Glutamatergic neuron (in vitro differentiated cells): ENCODE results near the gene COL9A1. TPM values are rescaled to one million over a fixed set of nuclear protein-coding genes. Genes with fewer than 3 reads are reported as not detected.

Experiments used
- DNase-seq: peaks from one replicate; pipeline ENCODE4 v3.0.0; 2022
- H3K27ac Mint-ChIP-seq: one replicate; pipeline ENCODE4 v1.8.0; 2020; ENCODE audit warnings: mild to moderate bottlenecking, mixed read lengths, inconsistent platforms; ENCODE audit not compliant: unreplicated experiment
- H3K27me3 Mint-ChIP-seq: one replicate; pipeline ENCODE4 v1.8.0; 2020; ENCODE audit warnings: mild to moderate bottlenecking, moderate library complexity, mixed read lengths, inconsistent platforms; ENCODE audit not compliant: unreplicated experiment
- H3K36me3 Mint-ChIP-seq: one replicate; pipeline ENCODE4 v1.8.0; 2020; ENCODE audit warnings: mild to moderate bottlenecking, mixed read lengths, inconsistent platforms; ENCODE audit not compliant: unreplicated experiment
- H3K4me1 Mint-ChIP-seq: one replicate; pipeline ENCODE4 v1.8.0; 2020; ENCODE audit warnings: mild to moderate bottlenecking, low read depth, mixed read lengths, inconsistent platforms; ENCODE audit not compliant: unreplicated experiment
- H3K4me3 Mint-ChIP-seq: one replicate; pipeline ENCODE4 v1.8.0; 2020; ENCODE audit warnings: mild to moderate bottlenecking, mixed read lengths, inconsistent platforms; ENCODE audit not compliant: unreplicated experiment
- H3K9me3 Mint-ChIP-seq: one replicate; pipeline ENCODE4 v1.8.0; 2020; ENCODE audit warnings: mild to moderate bottlenecking, moderate library complexity, mixed read lengths, inconsistent platforms; ENCODE audit not compliant: unreplicated experiment
- total RNA-seq: library from RNA; stranded (reverse); fragmentation: NEBNext Ultra II Directional; extraction: Animal tissue kit (Norgen Biotek cat#: 25700); gene quantifications from one replicate; pipeline ENCODE4 v1.2.1, GENCODE V29; 2021; ENCODE audit not compliant: unreplicated experiment
- TF ChIP-seq, protein P1 (sequence below): fragments of 200-600 bp; sonication (generic); IDR thresholded peaks from one replicate; pipeline ENCODE4 v1.5.0; 2021; ENCODE audit not compliant: partially characterized antibody, unreplicated experiment

The COL9A1 gene
- total RNA-seq, 1 donor from 2014 or later: 1.8 TPM

DNA sequence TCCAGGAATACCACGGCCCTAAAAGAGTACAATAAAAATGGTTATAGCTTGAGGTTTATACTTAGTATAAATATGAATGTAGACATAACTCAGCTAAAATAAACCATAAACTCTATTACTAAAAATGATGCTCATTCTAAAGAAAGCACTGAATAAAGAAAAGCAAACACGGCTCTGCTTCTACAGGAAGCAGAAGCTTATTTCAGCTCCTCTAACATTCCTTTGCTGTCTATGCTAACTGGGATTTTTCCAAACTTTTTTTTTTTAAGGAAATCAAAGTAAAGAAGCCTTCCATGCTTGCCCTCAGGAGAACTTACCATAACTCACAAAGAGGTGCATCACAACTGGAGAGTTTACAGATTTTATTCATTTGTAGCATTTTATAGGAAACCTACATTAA, 30.8 kb downstream of the COL9A1 start:
- no peak overlapping the region for H3K27ac Mint-ChIP-seq
- H3K4me1 Mint-ChIP-seq: no peaks in the 10 kb centered on the region

DNA sequence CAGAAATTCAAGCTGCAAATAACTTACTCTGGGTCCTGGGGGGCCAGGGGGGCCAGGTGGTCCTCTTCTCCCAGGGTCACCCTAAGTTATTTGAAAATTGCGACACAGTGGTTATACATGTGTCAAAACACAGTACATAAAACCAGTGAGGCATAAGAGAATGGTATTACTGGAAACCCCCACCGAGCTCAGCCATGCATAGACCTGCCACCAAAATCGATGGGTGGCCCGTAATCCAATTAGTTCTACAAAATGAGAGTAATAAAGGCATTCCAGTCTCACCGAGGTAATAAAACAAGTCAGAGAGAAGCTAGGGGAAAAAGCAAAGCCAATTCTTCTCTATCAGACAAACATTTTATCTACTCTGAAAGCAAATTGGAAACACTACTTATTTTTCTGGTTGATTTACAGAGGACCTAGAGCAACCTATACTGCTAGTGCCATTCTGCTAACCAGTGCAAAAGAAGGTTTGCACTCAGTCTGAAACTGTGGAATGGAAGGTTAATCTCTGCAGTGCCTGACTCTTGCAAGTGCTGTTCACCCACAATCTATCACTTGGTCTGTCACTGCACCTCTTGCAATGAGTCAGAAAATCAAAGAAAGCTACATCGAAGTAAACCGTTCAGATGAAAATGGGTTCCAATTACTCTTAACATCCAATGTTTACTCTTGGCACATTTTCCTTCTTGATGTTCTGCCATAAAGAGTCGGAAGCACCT, 32.4 kb downstream of the COL9A1 start:
- H3K27me3 Mint-ChIP-seq: no peaks in the 10 kb centered on the region
- H3K4me1 Mint-ChIP-seq: no peaks in the 10 kb centered on the region
- H3K36me3 Mint-ChIP-seq: no peaks in the 10 kb centered on the region
- H3K27ac Mint-ChIP-seq: no peak overlapping the region
- no peak overlapping the region for H3K4me3 Mint-ChIP-seq
- TF ChIP-seq, protein P1, sequence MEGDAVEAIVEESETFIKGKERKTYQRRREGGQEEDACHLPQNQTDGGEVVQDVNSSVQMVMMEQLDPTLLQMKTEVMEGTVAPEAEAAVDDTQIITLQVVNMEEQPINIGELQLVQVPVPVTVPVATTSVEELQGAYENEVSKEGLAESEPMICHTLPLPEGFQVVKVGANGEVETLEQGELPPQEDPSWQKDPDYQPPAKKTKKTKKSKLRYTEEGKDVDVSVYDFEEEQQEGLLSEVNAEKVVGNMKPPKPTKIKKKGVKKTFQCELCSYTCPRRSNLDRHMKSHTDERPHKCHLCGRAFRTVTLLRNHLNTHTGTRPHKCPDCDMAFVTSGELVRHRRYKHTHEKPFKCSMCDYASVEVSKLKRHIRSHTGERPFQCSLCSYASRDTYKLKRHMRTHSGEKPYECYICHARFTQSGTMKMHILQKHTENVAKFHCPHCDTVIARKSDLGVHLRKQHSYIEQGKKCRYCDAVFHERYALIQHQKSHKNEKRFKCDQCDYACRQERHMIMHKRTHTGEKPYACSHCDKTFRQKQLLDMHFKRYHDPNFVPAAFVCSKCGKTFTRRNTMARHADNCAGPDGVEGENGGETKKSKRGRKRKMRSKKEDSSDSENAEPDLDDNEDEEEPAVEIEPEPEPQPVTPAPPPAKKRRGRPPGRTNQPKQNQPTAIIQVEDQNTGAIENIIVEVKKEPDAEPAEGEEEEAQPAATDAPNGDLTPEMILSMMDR: no peak
- no peak for DNase-seq
- no peaks in the 10 kb centered on the region for H3K9me3 Mint-ChIP-seq

More for the DNA sequence above, 30.8 kb downstream of the COL9A1 start:
- Mint-ChIP-seq H3K4me3 (no peak overlapping the region), H3K27me3 (no peaks in the 10 kb centered on the region), H3K9me3 (no peaks in the 10 kb centered on the region), H3K36me3 (no peaks in the 10 kb centered on the region)
- TF ChIP-seq, protein P1: no peak
- DNase-seq: no peak

DNA sequence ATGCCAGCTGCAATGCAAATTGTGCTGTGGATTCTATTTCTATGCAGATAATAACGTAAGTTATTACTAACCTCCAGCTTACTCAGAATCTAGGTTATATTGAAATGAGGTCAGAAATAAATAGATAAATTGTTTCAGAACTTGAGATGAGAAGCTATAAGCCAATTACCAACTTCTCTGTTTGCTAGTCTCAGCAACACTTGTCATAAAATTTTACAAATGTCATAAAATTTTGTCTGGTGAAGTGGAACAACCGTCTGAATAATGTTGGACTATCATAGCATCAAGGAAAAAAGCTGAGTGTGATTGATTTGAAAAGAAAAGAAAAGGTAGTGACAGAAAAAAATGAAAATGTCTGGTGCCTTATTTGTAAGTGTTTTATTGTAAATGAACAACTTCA, 36.7 kb downstream of the COL9A1 start:
- Mint-ChIP-seq H3K4me3 (no peak overlapping the region), H3K27ac (no peak overlapping the region), H3K9me3 (no peaks in the 10 kb centered on the region), H3K36me3 (no peaks in the 10 kb centered on the region), H3K27me3 (no peaks in the 10 kb centered on the region), H3K4me1 (no peaks in the 10 kb centered on the region)
- no peak for DNase-seq
- TF ChIP-seq, protein P1: no peak

DNA sequence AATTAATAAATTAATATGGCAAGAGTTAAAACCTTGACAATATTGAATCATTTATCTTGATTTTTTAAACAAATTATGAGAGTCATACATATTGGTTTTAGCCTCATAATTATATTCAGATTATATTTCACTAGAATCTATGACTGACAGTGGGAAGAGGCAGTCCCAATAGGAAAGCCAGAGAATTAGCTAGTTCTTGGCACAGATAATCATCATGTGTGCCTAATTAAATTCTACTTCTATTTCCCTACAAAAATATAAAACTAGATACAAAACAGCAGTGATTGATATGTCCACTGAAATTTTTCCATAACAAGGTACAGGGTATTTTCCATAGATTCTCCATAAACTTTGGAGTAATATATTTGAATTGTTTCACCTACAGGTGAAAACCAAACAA, 38.6 kb downstream of the COL9A1 start:
- Mint-ChIP-seq H3K36me3 (no peaks in the 10 kb centered on the region), H3K4me1 (no peaks in the 10 kb centered on the region), H3K27me3 (no peaks in the 10 kb centered on the region), H3K9me3 (no peaks in the 10 kb centered on the region), H3K4me3 (no peak overlapping the region), H3K27ac (no peak overlapping the region)
- no peak for DNase-seq
- TF ChIP-seq, protein P1: no peak

DNA sequence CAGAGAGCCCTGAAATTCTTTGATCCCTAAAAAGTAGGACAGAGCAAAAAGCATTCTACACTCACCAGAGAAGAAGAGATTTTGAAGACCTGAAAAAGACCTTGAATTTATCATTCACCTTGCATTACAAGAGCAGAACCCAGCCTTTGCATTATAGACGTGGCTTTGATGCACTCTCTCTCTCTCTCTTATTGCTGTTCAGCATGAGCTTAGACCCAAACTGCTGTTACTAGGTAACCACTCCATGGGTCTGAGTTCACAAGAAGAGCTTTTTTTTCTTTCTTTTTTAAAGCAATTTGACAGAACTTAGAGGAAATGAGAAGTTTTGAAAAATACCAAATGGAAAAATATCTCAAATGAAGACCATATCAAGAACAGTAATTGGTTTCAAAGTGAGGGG, 44.4 kb downstream of the COL9A1 start:
- H3K4me3 Mint-ChIP-seq: no peak overlapping the region
- TF ChIP-seq, protein P1: no peak
- no peaks in the 10 kb centered on the region for H3K9me3 Mint-ChIP-seq
- H3K4me1 Mint-ChIP-seq: no peaks in the 10 kb centered on the region
- no peak overlapping the region for H3K27ac Mint-ChIP-seq
- no peak for DNase-seq
- H3K36me3 Mint-ChIP-seq: no peaks in the 10 kb centered on the region
- H3K27me3 Mint-ChIP-seq: no peaks in the 10 kb centered on the region
